ENCODE data around the gene PKNOX1. TPM values are rescaled to one million over a fixed set of nuclear protein-coding genes. Genes with fewer than 3 reads are reported as not detected.
"Not testable (repeated sequence)": the region's sequence is repeated elsewhere in the genome, so short reads cannot be mapped to it uniquely, and the experiment has no call there.

The PKNOX1 gene
- total and polyA plus RNA-seq, 2 donors from 2014 or later, result 7.9 to 25.2 TPM

DNA sequence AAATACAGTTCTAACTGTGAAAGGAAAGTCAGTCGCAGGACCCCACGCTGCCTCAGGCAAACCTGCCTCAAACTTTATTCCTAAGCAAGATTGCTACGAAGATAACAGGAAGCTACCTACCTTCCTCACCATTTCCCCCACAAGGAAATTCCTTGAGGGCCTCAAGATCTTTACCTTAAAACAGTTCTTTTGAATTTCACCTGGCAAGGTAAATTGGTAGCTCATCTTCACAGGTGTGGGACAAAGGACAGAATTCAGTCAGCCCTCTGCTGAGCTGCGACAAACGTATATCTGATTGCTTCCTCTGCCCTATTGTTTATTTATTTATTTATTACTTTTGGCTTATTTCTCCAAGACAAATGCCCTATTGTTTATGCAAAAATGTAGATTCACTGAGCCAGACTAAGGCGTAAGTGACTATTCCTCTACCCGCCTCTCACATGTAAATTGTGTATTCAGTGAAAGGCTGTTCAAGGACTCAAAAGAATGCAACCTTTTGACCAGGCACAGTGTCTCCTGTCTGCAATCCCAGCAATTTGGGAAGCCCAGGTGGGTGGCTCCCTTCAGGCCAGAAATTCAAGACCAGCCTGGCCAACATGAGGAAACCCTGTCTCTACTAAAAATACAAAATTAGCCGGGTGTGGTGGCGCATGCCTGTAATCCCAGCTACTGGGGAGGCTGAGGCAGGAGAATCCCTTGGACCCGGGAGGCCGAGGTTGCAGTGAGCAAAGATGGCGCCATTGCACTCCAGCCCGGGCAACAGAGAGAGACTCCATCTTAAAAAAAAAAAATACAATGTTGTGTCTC, 17.3 kb upstream of the PKNOX1 start:
- no peak for TF ChIP-seq CTCF (IDR thresholded peaks at IDR 0.05; ENCODE audit: borderline replicate concordance, extremely low read depth, insufficient read depth)

DNA sequence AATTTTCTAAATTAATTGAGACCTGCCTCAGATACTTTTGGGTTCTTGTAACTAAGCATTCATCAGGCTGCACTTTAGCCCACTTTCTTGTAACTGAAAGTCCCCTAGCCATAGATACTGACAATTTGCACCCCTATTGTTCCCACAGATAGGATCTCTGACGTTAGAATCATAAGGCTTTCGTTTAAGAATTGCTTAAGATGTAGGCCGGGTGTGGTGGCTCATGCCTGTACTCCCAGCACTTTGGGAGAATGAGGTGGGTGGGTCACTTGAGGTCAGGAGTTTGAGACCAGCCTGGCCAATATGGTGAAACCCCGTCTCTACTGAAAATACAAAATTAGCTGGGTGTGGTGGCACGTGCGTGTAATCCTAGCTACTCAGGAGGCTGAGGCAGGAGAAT, 16.2 kb upstream of the PKNOX1 start:
- H3K27ac ChIP-seq (ENCODE audit: low read depth in 2 of 2, low read length in 2 of 2); FAIRE-seq; H3K36me3 ChIP-seq (ENCODE audit: control insufficient read depth in 2 of 3, insufficient read depth in 3 of 3, low read length in 3 of 3); H3K4me3 ChIP-seq (ENCODE audit: low read length in 3 of 3); H3K4me1 ChIP-seq (ENCODE audit: control insufficient read depth in 2 of 3, insufficient read depth in 2 of 3, low read depth in 1 of 3, low read length in 3 of 3); H3K9ac ChIP-seq (ENCODE audit: low read length in 3 of 3); DNase-seq; H3K27me3 ChIP-seq (ENCODE audit: control insufficient read depth, insufficient read depth, low read length); H3K9me3 ChIP-seq (ENCODE audit: control insufficient read depth in 2 of 3, insufficient read depth in 1 of 3, low read length in 3 of 3); intact Hi-C loops (cut with DNase I): not testable (repeated sequence)

More for the DNA sequence above, 17.3 kb upstream of the PKNOX1 start:
- Histone ChIP-seq H3K27me3 (ENCODE audit: control insufficient read depth, insufficient read depth, low read length) (no peaks in the 10 kb centered on the region), H3K36me3 (ENCODE audit: control insufficient read depth in 2 of 3, insufficient read depth in 3 of 3, low read length in 3 of 3) (no peaks in the 10 kb centered on the region), H3K4me3 (ENCODE audit: low read length in 3 of 3) (no peak overlapping the region), H3K9ac (ENCODE audit: low read length in 3 of 3) (no peak overlapping the region), H3K9me3 (ENCODE audit: control insufficient read depth in 2 of 3, insufficient read depth in 1 of 3, low read length in 3 of 3) (no peaks in the 10 kb centered on the region), H3K27ac (ENCODE audit: low read depth in 2 of 2, low read length in 2 of 2) (no peak overlapping the region), H3K4me1 (ENCODE audit: control insufficient read depth in 2 of 3, insufficient read depth in 2 of 3, low read depth in 1 of 3, low read length in 3 of 3) (no peaks in the 10 kb centered on the region)
- FAIRE-seq (no peak), DNase-seq (no peak)
- intact Hi-C loops (cut with DNase I), result no loop called here

GRCh38 chr21:42959728-42960127, 14.6 kb upstream of the PKNOX1 start:
- Histone ChIP-seq H3K4me3 (ENCODE audit: low read length in 3 of 3) (no peak overlapping the region), H3K27ac (ENCODE audit: low read depth in 2 of 2, low read length in 2 of 2) (no peak overlapping the region), H3K9ac (ENCODE audit: low read length in 3 of 3) (no peak overlapping the region), H3K9me3 (ENCODE audit: control insufficient read depth in 2 of 3, insufficient read depth in 1 of 3, low read length in 3 of 3) (no peaks in the 10 kb centered on the region), H3K36me3 (ENCODE audit: control insufficient read depth in 2 of 3, insufficient read depth in 3 of 3, low read length in 3 of 3) (no peaks in the 10 kb centered on the region), H3K27me3 (ENCODE audit: control insufficient read depth, insufficient read depth, low read length) (no peaks in the 10 kb centered on the region), H3K4me1 (ENCODE audit: control insufficient read depth in 2 of 3, insufficient read depth in 2 of 3, low read depth in 1 of 3, low read length in 3 of 3) (no peaks in the 10 kb centered on the region)
- DNase-seq (no peak), FAIRE-seq (no peak)
- no peak for TF ChIP-seq CTCF (IDR thresholded peaks at IDR 0.05; ENCODE audit: borderline replicate concordance, extremely low read depth, insufficient read depth)
- intact Hi-C loops (cut with DNase I), result no loop called here

DNA sequence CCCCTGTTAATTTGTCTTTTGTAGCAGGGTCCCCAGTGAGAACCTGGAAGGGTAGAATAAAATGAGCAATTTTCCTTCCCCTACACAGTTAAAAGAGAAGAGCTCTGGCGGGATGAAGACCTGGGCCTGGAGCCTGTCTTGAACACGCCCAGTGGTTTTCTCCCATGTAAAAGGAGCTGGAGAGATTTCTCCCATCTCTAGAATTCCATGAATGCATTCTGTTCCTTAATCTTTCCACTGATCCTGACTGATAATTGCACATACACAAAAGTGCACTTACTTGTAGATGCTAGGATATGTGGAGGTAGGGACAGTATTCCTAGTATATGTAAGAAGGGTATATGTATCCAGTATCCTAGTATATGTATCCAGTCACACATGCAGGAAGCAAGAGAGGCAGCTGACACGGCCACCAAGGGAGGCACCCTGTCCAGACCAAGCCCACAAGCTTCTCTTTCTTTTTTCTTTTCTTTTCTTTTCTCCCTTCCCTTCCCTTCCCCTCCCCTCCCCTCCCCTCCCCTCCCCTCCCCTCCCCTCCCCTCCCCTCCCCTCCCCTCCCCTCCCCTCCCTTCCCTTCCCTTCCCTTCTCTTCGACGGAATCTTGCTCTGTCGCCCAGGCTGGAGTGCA, 11.9 kb upstream of the PKNOX1 start:
- DNase-seq, result no peak
- H3K4me1 ChIP-seq (ENCODE audit: control insufficient read depth in 2 of 3, insufficient read depth in 2 of 3, low read depth in 1 of 3, low read length in 3 of 3), result no peaks in the 10 kb centered on the region
- no peaks in the 10 kb centered on the region for H3K36me3 ChIP-seq (ENCODE audit: control insufficient read depth in 2 of 3, insufficient read depth in 3 of 3, low read length in 3 of 3)
- intact Hi-C loops (cut with DNase I), result no loop called here
- no peak overlapping the region for H3K9ac ChIP-seq (ENCODE audit: low read length in 3 of 3)
- H3K27me3 ChIP-seq (ENCODE audit: control insufficient read depth, insufficient read depth, low read length), result no peaks in the 10 kb centered on the region
- H3K9me3 ChIP-seq (ENCODE audit: control insufficient read depth in 2 of 3, insufficient read depth in 1 of 3, low read length in 3 of 3), result no peaks in the 10 kb centered on the region
- no peak overlapping the region for H3K4me3 ChIP-seq (ENCODE audit: low read length in 3 of 3)
- H3K27ac ChIP-seq (ENCODE audit: low read depth in 2 of 2, low read length in 2 of 2), result no peak overlapping the region
- TF ChIP-seq CTCF (IDR thresholded peaks at IDR 0.05; ENCODE audit: borderline replicate concordance, extremely low read depth, insufficient read depth), result no peak
- FAIRE-seq, result no peak

Data from kidney (tissue), 14 donors.